ENCODE measurements around the gene CNTN5. TPM values are rescaled to one million over a fixed set of nuclear protein-coding genes. Genes with fewer than 3 reads are reported as not detected.

CNTN5 gene
- polyA plus RNA-seq, 1 donor from 2014 or later = 1.1 TPM

GRCh38 chr11:99638073-99638553 lies 617.4 kb downstream of the CNTN5 start:
- no peaks in the 10 kb centered on the region for H3F3A ChIP-seq (ENCODE audit: insufficient read depth, low read length, poor library complexity, severe bottlenecking)
- no peak overlapping the region for H3K9ac ChIP-seq (ENCODE audit: low read length)
- no peak overlapping the region for H3K4me2 ChIP-seq (ENCODE audit: low read length)
- no peaks in the 10 kb centered on the region for H3K79me2 ChIP-seq (replicated peaks; ENCODE audit: insufficient read depth, low read length)
- TF ChIP-seq EZH2 (IDR thresholded peaks at IDR 0.05; ENCODE audit: borderline replicate concordance, insufficient read depth, low read length, poor library complexity, severe bottlenecking) (no peak), EP300 (conservative IDR thresholded peaks at IDR 0.05; ENCODE audit: poor library complexity, severe bottlenecking) (no peak), POLR2AphosphoS5 (IDR thresholded peaks at IDR 0.05) (no peak), MXI1 (conservative IDR thresholded peaks at IDR 0.05; ENCODE audit: poor library complexity, severe bottlenecking) (no peak), CTCF (IDR thresholded peaks at IDR 0.05; ENCODE audit: poor library complexity, severe bottlenecking) (no peak), TAF1 (IDR thresholded peaks at IDR 0.05; ENCODE audit: low read depth) (no peak), RAD21 (conservative IDR thresholded peaks at IDR 0.05) (no peak), SMC3 (conservative IDR thresholded peaks at IDR 0.05; ENCODE audit: poor library complexity) (no peak)
- TF ChIP-seq, protein P1, sequence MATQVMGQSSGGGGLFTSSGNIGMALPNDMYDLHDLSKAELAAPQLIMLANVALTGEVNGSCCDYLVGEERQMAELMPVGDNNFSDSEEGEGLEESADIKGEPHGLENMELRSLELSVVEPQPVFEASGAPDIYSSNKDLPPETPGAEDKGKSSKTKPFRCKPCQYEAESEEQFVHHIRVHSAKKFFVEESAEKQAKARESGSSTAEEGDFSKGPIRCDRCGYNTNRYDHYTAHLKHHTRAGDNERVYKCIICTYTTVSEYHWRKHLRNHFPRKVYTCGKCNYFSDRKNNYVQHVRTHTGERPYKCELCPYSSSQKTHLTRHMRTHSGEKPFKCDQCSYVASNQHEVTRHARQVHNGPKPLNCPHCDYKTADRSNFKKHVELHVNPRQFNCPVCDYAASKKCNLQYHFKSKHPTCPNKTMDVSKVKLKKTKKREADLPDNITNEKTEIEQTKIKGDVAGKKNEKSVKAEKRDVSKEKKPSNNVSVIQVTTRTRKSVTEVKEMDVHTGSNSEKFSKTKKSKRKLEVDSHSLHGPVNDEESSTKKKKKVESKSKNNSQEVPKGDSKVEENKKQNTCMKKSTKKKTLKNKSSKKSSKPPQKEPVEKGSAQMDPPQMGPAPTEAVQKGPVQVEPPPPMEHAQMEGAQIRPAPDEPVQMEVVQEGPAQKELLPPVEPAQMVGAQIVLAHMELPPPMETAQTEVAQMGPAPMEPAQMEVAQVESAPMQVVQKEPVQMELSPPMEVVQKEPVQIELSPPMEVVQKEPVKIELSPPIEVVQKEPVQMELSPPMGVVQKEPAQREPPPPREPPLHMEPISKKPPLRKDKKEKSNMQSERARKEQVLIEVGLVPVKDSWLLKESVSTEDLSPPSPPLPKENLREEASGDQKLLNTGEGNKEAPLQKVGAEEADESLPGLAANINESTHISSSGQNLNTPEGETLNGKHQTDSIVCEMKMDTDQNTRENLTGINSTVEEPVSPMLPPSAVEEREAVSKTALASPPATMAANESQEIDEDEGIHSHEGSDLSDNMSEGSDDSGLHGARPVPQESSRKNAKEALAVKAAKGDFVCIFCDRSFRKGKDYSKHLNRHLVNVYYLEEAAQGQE (IDR thresholded peaks at IDR 0.05; ENCODE audit: borderline replicate concordance) = no peak
- H3K27ac ChIP-seq (ENCODE audit: low read length) = no peak overlapping the region
- no peaks in the 10 kb centered on the region for H3K9me3 ChIP-seq (ENCODE audit: low read length)
- no peaks in the 10 kb centered on the region for H3K36me3 ChIP-seq (ENCODE audit: insufficient read depth, low read length)
- H4K20me1 ChIP-seq (ENCODE audit: insufficient read depth) = no peaks in the 10 kb centered on the region
- no peak overlapping the region for H2AFZ ChIP-seq (ENCODE audit: low read depth, low read length)
- H3K9me2 ChIP-seq (ENCODE audit: insufficient read depth, low read length) = no peaks in the 10 kb centered on the region
- H3K27me3 ChIP-seq (ENCODE audit: insufficient read depth, low read depth, low read length) = no peaks in the 10 kb centered on the region
- H3K4me3 ChIP-seq (ENCODE audit: low read length) = no peak overlapping the region

- no peak overlapping the region for H3K4me3 ChIP-seq (ENCODE audit: low read length)
- no peaks in the 10 kb centered on the region for H4K20me1 ChIP-seq (ENCODE audit: insufficient read depth)
- no peak overlapping the region for H3K4me2 ChIP-seq (ENCODE audit: low read length)
- no peak overlapping the region for H3K27ac ChIP-seq (ENCODE audit: low read length)
- no peak for TF ChIP-seq POLR2AphosphoS5 (IDR thresholded peaks at IDR 0.05)
- no peak for TF ChIP-seq EZH2 (IDR thresholded peaks at IDR 0.05; ENCODE audit: borderline replicate concordance, insufficient read depth, low read length, poor library complexity, severe bottlenecking)
- no peak for TF ChIP-seq EP300 (conservative IDR thresholded peaks at IDR 0.05; ENCODE audit: poor library complexity, severe bottlenecking)
- no peak for TF ChIP-seq TAF1 (IDR thresholded peaks at IDR 0.05; ENCODE audit: low read depth)
- TF ChIP-seq SMC3 (conservative IDR thresholded peaks at IDR 0.05; ENCODE audit: poor library complexity) = no peak
- no peak for TF ChIP-seq CTCF (IDR thresholded peaks at IDR 0.05; ENCODE audit: poor library complexity, severe bottlenecking)
- TF ChIP-seq RAD21 (conservative IDR thresholded peaks at IDR 0.05) = no peak
- no peak for TF ChIP-seq MXI1 (conservative IDR thresholded peaks at IDR 0.05; ENCODE audit: poor library complexity, severe bottlenecking)
- H3K9ac ChIP-seq (ENCODE audit: low read length) = no peak overlapping the region
- no peak overlapping the region for H2AFZ ChIP-seq (ENCODE audit: low read depth, low read length)
- H3K36me3 ChIP-seq (ENCODE audit: insufficient read depth, low read length) = no peaks in the 10 kb centered on the region
- H3K9me2 ChIP-seq (ENCODE audit: insufficient read depth, low read length) = no peaks in the 10 kb centered on the region
- H3F3A ChIP-seq (ENCODE audit: insufficient read depth, low read length, poor library complexity, severe bottlenecking) = no peaks in the 10 kb centered on the region
- H3K27me3 ChIP-seq (ENCODE audit: insufficient read depth, low read depth, low read length) = no peaks in the 10 kb centered on the region
- H3K79me2 ChIP-seq (replicated peaks; ENCODE audit: insufficient read depth, low read length) = no peaks in the 10 kb centered on the region
- no peaks in the 10 kb centered on the region for H3K9me3 ChIP-seq (ENCODE audit: low read length)
Measured at GRCh38 chr11:99640671-99641070, 619.9 kb downstream of the CNTN5 start.
